ENCODE results near the gene USP46.

The USP46 gene

GRCh38 chr4:52694936-52695335 lies 35.8 kb upstream of the USP46 start:
- Histone ChIP-seq H3K79me1 (ENCODE audit: low read length) (no peaks in the 10 kb centered on the region), H3K27ac (ENCODE audit: low read depth, low read length) (no peak overlapping the region), H4K12ac (ENCODE audit: low read depth, low read length) (no peak overlapping the region), H4K91ac (ENCODE audit: low read depth, low read length) (no peak overlapping the region), H3K4me1 (ENCODE audit: control insufficient read depth in 1 of 2, insufficient read depth in 2 of 2, low read length in 2 of 2) (no peaks in the 10 kb centered on the region), H3K4ac (ENCODE audit: low read depth, low read length) (no peak overlapping the region), H4K8ac (ENCODE audit: low read depth, low read length) (no peak overlapping the region), H3K9me3 (ENCODE audit: insufficient read depth, low read depth, low read length) (no peaks in the 10 kb centered on the region), H3K18ac (ENCODE audit: low read length) (no peak overlapping the region), H2BK12ac (ENCODE audit: low read length) (no peak overlapping the region), H3K4me2 (ENCODE audit: low read length) (no peak overlapping the region), H3K4me3 (ENCODE audit: low read depth, low read length) (no peak overlapping the region), H3K27me3 (ENCODE audit: insufficient read depth, low read length) (no peaks in the 10 kb centered on the region), H2AK5ac (ENCODE audit: low read length) (no peak overlapping the region), H3K23ac (ENCODE audit: low read length) (no peak overlapping the region), H2BK120ac (ENCODE audit: insufficient read depth, low read length, poor library complexity) (no peak overlapping the region), H2BK5ac (ENCODE audit: low read depth, low read length, poor library complexity) (no peak overlapping the region), H3K14ac (ENCODE audit: low read length) (no peak overlapping the region), H3K36me3 (ENCODE audit: control insufficient read depth in 1 of 2, insufficient read depth in 2 of 2, low read length in 2 of 2) (no peaks in the 10 kb centered on the region), H3K79me2 (ENCODE audit: control insufficient read depth, insufficient read depth, low read length, poor library complexity) (no peaks in the 10 kb centered on the region), H3K9ac (ENCODE audit: low read length) (no peak overlapping the region), H2AFZ (ENCODE audit: insufficient read depth, low read length, poor library complexity) (no peak overlapping the region)
- no peak for DNase-seq
- WGBS (ENCODE audit: extremely low coverage, insufficient coverage, insufficient read length), result no CpG with 5 or more reads among the region's 2 CpGs

GRCh38 chr4:52693492-52693891 lies 34.4 kb upstream of the USP46 start:
- H2AFZ ChIP-seq (ENCODE audit: insufficient read depth, low read length, poor library complexity), result no peak overlapping the region
- no peak overlapping the region for H3K9ac ChIP-seq (ENCODE audit: low read length)
- H3K4me2 ChIP-seq (ENCODE audit: low read length), result no peak overlapping the region
- H3K27me3 ChIP-seq (ENCODE audit: insufficient read depth, low read length), result no peaks in the 10 kb centered on the region
- no peak overlapping the region for H2AK5ac ChIP-seq (ENCODE audit: low read length)
- no peaks in the 10 kb centered on the region for H3K79me2 ChIP-seq (ENCODE audit: control insufficient read depth, insufficient read depth, low read length, poor library complexity)
- H2BK120ac ChIP-seq (ENCODE audit: insufficient read depth, low read length, poor library complexity), result no peak overlapping the region
- H3K36me3 ChIP-seq (ENCODE audit: control insufficient read depth in 1 of 2, insufficient read depth in 2 of 2, low read length in 2 of 2), result no peaks in the 10 kb centered on the region
- no peak overlapping the region for H3K23ac ChIP-seq (ENCODE audit: low read length)
- H4K8ac ChIP-seq (ENCODE audit: low read depth, low read length), result no peak overlapping the region
- H4K91ac ChIP-seq (ENCODE audit: low read depth, low read length), result no peak overlapping the region
- no peak overlapping the region for H3K14ac ChIP-seq (ENCODE audit: low read length)
- DNase-seq, result no peak
- no peak overlapping the region for H2BK5ac ChIP-seq (ENCODE audit: low read depth, low read length, poor library complexity)
- no peaks in the 10 kb centered on the region for H3K4me1 ChIP-seq (ENCODE audit: control insufficient read depth in 1 of 2, insufficient read depth in 2 of 2, low read length in 2 of 2)
- no peak overlapping the region for H3K4ac ChIP-seq (ENCODE audit: low read depth, low read length)
- H3K9me3 ChIP-seq (ENCODE audit: insufficient read depth, low read depth, low read length), result no peaks in the 10 kb centered on the region
- no peak overlapping the region for H3K18ac ChIP-seq (ENCODE audit: low read length)
- H3K79me1 ChIP-seq (ENCODE audit: low read length), result no peaks in the 10 kb centered on the region
- H2BK12ac ChIP-seq (ENCODE audit: low read length), result no peak overlapping the region
- H4K12ac ChIP-seq (ENCODE audit: low read depth, low read length), result no peak overlapping the region
- H3K27ac ChIP-seq (ENCODE audit: low read depth, low read length), result no peak overlapping the region
- no peak overlapping the region for H3K4me3 ChIP-seq (ENCODE audit: low read depth, low read length)

DNA sequence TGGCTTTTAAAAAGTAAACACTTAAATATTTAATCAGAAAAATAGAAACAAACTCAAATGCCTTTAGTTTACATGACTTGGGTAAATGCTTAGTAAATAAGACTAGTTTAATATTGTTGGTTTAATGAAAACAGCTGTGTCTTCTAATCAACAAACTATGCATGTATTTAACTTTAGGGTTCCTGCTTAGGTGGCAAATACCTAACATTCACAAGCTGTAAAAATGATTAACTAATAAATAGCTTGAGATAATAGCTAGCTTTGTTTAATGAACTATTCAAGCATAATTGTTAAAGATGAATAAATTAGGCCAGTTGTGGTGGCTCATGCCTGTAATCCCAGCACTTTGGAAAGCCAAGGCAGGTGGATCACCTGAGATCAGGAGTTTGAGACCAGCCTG lies 30.0 kb upstream of the USP46 start:
- H3K14ac ChIP-seq (ENCODE audit: low read length), result no peak overlapping the region
- H3K79me2 ChIP-seq (ENCODE audit: control insufficient read depth, insufficient read depth, low read length, poor library complexity), result no peaks in the 10 kb centered on the region
- no peak overlapping the region for H2BK5ac ChIP-seq (ENCODE audit: low read depth, low read length, poor library complexity)
- no peak overlapping the region for H4K12ac ChIP-seq (ENCODE audit: low read depth, low read length)
- no peak overlapping the region for H3K9ac ChIP-seq (ENCODE audit: low read length)
- no peak overlapping the region for H4K91ac ChIP-seq (ENCODE audit: low read depth, low read length)
- H3K27me3 ChIP-seq (ENCODE audit: insufficient read depth, low read length), result no peaks in the 10 kb centered on the region
- H3K18ac ChIP-seq (ENCODE audit: low read length), result no peak overlapping the region
- H3K4me2 ChIP-seq (ENCODE audit: low read length), result no peak overlapping the region
- no peak for DNase-seq
- no peaks in the 10 kb centered on the region for H3K79me1 ChIP-seq (ENCODE audit: low read length)
- H3K9me3 ChIP-seq (ENCODE audit: insufficient read depth, low read depth, low read length), result no peaks in the 10 kb centered on the region
- H2BK120ac ChIP-seq (ENCODE audit: insufficient read depth, low read length, poor library complexity), result no peak overlapping the region
- no peaks in the 10 kb centered on the region for H3K4me1 ChIP-seq (ENCODE audit: control insufficient read depth in 1 of 2, insufficient read depth in 2 of 2, low read length in 2 of 2)
- no peak overlapping the region for H3K27ac ChIP-seq (ENCODE audit: low read depth, low read length)
- H2AK5ac ChIP-seq (ENCODE audit: low read length), result no peak overlapping the region
- H2AFZ ChIP-seq (ENCODE audit: insufficient read depth, low read length, poor library complexity), result no peak overlapping the region
- H2BK12ac ChIP-seq (ENCODE audit: low read length), result no peak overlapping the region
- H3K36me3 ChIP-seq (ENCODE audit: control insufficient read depth in 1 of 2, insufficient read depth in 2 of 2, low read length in 2 of 2), result no peaks in the 10 kb centered on the region
- H4K8ac ChIP-seq (ENCODE audit: low read depth, low read length), result no peak overlapping the region
- no peak overlapping the region for H3K4me3 ChIP-seq (ENCODE audit: low read depth, low read length)
- no peak overlapping the region for H3K4ac ChIP-seq (ENCODE audit: low read depth, low read length)
- no peak overlapping the region for H3K23ac ChIP-seq (ENCODE audit: low read length)

DNA sequence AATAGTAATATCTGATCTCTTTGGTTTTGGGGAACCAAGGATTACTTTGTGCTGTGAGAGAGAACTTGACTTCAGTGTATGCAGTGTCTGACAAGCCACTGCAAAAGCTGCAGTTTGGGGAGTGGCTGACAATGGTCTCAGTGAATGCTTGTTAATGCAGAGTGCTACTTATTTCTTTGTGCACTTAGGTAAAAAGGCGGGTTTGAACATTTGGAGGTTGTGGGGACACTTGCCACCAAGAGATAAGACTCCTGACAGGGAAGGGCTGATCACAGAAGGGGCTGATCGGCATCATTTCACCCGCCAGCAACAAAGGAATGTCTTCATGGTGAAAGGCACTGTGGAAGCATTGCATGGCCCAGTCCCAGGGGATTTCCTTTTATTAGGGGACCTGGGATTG lies 28.6 kb upstream of the USP46 start:
- no peak overlapping the region for H4K8ac ChIP-seq (ENCODE audit: low read depth, low read length)
- H2BK120ac ChIP-seq (ENCODE audit: insufficient read depth, low read length, poor library complexity), result no peak overlapping the region
- no peak overlapping the region for H4K12ac ChIP-seq (ENCODE audit: low read depth, low read length)
- H4K91ac ChIP-seq (ENCODE audit: low read depth, low read length), result no peak overlapping the region
- H3K4me3 ChIP-seq (ENCODE audit: low read depth, low read length), result no peak overlapping the region
- no peaks in the 10 kb centered on the region for H3K4me1 ChIP-seq (ENCODE audit: control insufficient read depth in 1 of 2, insufficient read depth in 2 of 2, low read length in 2 of 2)
- H2AK5ac ChIP-seq (ENCODE audit: low read length), result no peak overlapping the region
- no CpG with 5 or more reads among the region's 3 CpGs for WGBS (ENCODE audit: extremely low coverage, insufficient coverage, insufficient read length)
- no peak overlapping the region for H3K4ac ChIP-seq (ENCODE audit: low read depth, low read length)
- H3K4me2 ChIP-seq (ENCODE audit: low read length), result no peak overlapping the region
- no peak overlapping the region for H3K18ac ChIP-seq (ENCODE audit: low read length)
- no peak for DNase-seq
- H3K23ac ChIP-seq (ENCODE audit: low read length), result no peak overlapping the region
- no peak overlapping the region for H3K27ac ChIP-seq (ENCODE audit: low read depth, low read length)
- no peak overlapping the region for H3K9ac ChIP-seq (ENCODE audit: low read length)
- no peaks in the 10 kb centered on the region for H3K79me1 ChIP-seq (ENCODE audit: low read length)
- no peaks in the 10 kb centered on the region for H3K79me2 ChIP-seq (ENCODE audit: control insufficient read depth, insufficient read depth, low read length, poor library complexity)
- no peak overlapping the region for H2BK12ac ChIP-seq (ENCODE audit: low read length)
- no peaks in the 10 kb centered on the region for H3K36me3 ChIP-seq (ENCODE audit: control insufficient read depth in 1 of 2, insufficient read depth in 2 of 2, low read length in 2 of 2)
- no peaks in the 10 kb centered on the region for H3K27me3 ChIP-seq (ENCODE audit: insufficient read depth, low read length)
- H3K14ac ChIP-seq (ENCODE audit: low read length), result no peak overlapping the region
- peak overlapping the region; percentile 50 for H2AFZ ChIP-seq (ENCODE audit: insufficient read depth, low read length, poor library complexity)
- H2BK5ac ChIP-seq (ENCODE audit: low read depth, low read length, poor library complexity), result no peak overlapping the region
- no peaks in the 10 kb centered on the region for H3K9me3 ChIP-seq (ENCODE audit: insufficient read depth, low read depth, low read length)

GRCh38 chr4:52685316-52685715 lies 26.2 kb upstream of the USP46 start:
- Histone ChIP-seq H3K4me2 (ENCODE audit: low read length) (no peak overlapping the region), H2BK120ac (ENCODE audit: insufficient read depth, low read length, poor library complexity) (no peak overlapping the region), H3K9ac (ENCODE audit: low read length) (no peak overlapping the region), H3K79me2 (ENCODE audit: control insufficient read depth, insufficient read depth, low read length, poor library complexity) (no peaks in the 10 kb centered on the region), H3K18ac (ENCODE audit: low read length) (no peak overlapping the region), H3K36me3 (ENCODE audit: control insufficient read depth in 1 of 2, insufficient read depth in 2 of 2, low read length in 2 of 2) (no peaks in the 10 kb centered on the region), H3K4me3 (ENCODE audit: low read depth, low read length) (no peak overlapping the region), H3K79me1 (ENCODE audit: low read length) (no peaks in the 10 kb centered on the region), H2BK5ac (ENCODE audit: low read depth, low read length, poor library complexity) (no peak overlapping the region), H2AK5ac (ENCODE audit: low read length) (no peak overlapping the region), H4K8ac (ENCODE audit: low read depth, low read length) (no peak overlapping the region), H3K23ac (ENCODE audit: low read length) (no peak overlapping the region), H3K14ac (ENCODE audit: low read length) (no peak overlapping the region), H2BK12ac (ENCODE audit: low read length) (no peak overlapping the region), H2AFZ (ENCODE audit: insufficient read depth, low read length, poor library complexity) (no peak overlapping the region), H3K9me3 (ENCODE audit: insufficient read depth, low read depth, low read length) (no peaks in the 10 kb centered on the region), H4K12ac (ENCODE audit: low read depth, low read length) (no peak overlapping the region), H3K27me3 (ENCODE audit: insufficient read depth, low read length) (no peaks in the 10 kb centered on the region), H3K4ac (ENCODE audit: low read depth, low read length) (no peak overlapping the region), H3K4me1 (ENCODE audit: control insufficient read depth in 1 of 2, insufficient read depth in 2 of 2, low read length in 2 of 2) (no peaks in the 10 kb centered on the region), H4K91ac (ENCODE audit: low read depth, low read length) (no peak overlapping the region), H3K27ac (ENCODE audit: low read depth, low read length) (no peak overlapping the region)
- no peak for DNase-seq
- WGBS (ENCODE audit: extremely low coverage, insufficient coverage, insufficient read length), result no CpG with 5 or more reads among the region's 6 CpGs
